Nephron progenitor cell (in vitro differentiated cells): Measurements from ENCODE around the gene ZFAND3.
A peak's percentile ranks its signal among the peaks of the same experiment; 100 is the strongest.

Experiments
- DNase-seq: peaks from one replicate; pipeline ENCODE4 v3.0.0; 2021
- H3K27ac Mint-ChIP-seq: 2 replicates; pipeline ENCODE4 v1.8.0; 2021; ENCODE audit warnings: mild to moderate bottlenecking, moderate library complexity, mixed read lengths
- H3K27me3 Mint-ChIP-seq: 2 replicates; pipeline ENCODE4 v1.8.0; 2021; ENCODE audit warnings: mild to moderate bottlenecking, low read depth, mixed read lengths; ENCODE audit not compliant: poor library complexity
- H3K36me3 Mint-ChIP-seq: 2 replicates; pipeline ENCODE4 v1.8.0; 2021; ENCODE audit warnings: low read depth, mixed read lengths
- H3K4me1 Mint-ChIP-seq: 2 replicates; pipeline ENCODE4 v1.8.0; 2021; ENCODE audit warnings: mixed read lengths
- H3K4me3 Mint-ChIP-seq: 2 replicates; pipeline ENCODE4 v1.8.0; 2021; ENCODE audit warnings: mild to moderate bottlenecking, moderate library complexity, mixed read lengths
- H3K9me3 Mint-ChIP-seq: 2 replicates; pipeline ENCODE4 v1.8.0; 2021; ENCODE audit warnings: mild to moderate bottlenecking, moderate library complexity, mixed read lengths
- CTCF ChIP-seq: fragments of 200-600 bp; sonication (generic); IDR thresholded peaks from 2 replicates; pipeline ENCODE4 v1.5.0; 2021; ENCODE audit warnings: antibody characterized with exemption

Gene ZFAND3

GRCh38 chr6:37838219-37838921, 18.8 kb downstream of the ZFAND3 start:
- peaks cover 69% of the 10 kb centered on the region for H3K36me3 Mint-ChIP-seq
- no peaks in the 10 kb centered on the region for H3K4me1 Mint-ChIP-seq
- no peak overlapping the region for H3K4me3 Mint-ChIP-seq
- DNase-seq = no peak
- no peaks in the 10 kb centered on the region for H3K27me3 Mint-ChIP-seq
- peaks cover 10% of the 10 kb centered on the region for H3K9me3 Mint-ChIP-seq
- no peak overlapping the region for H3K27ac Mint-ChIP-seq
- no peak for TF ChIP-seq CTCF

GRCh38 chr6:37840143-37840939, 20.8 kb downstream of the ZFAND3 start:
- H3K36me3 Mint-ChIP-seq = peaks cover 75% of the 10 kb centered on the region
- no peak for TF ChIP-seq CTCF
- no peak for DNase-seq
- no peaks in the 10 kb centered on the region for H3K4me1 Mint-ChIP-seq
- no peak overlapping the region for H3K4me3 Mint-ChIP-seq
- no peaks in the 10 kb centered on the region for H3K27me3 Mint-ChIP-seq
- no peak overlapping the region for H3K27ac Mint-ChIP-seq
- H3K9me3 Mint-ChIP-seq = peaks cover 3% of the 10 kb centered on the region

- Mint-ChIP-seq H3K27ac (no peak overlapping the region), H3K9me3 (peaks cover 3% of the 10 kb centered on the region), H3K4me1 (no peaks in the 10 kb centered on the region), H3K36me3 (peaks cover 71% of the 10 kb centered on the region), H3K27me3 (no peaks in the 10 kb centered on the region), H3K4me3 (no peak overlapping the region)
- DNase-seq = no peak
- TF ChIP-seq CTCF = no peak
Measured at GRCh38 chr6:37840940-37841300, 21.4 kb downstream of the ZFAND3 start.

- Mint-ChIP-seq H3K27ac (peak overlapping the region; percentile 34), H3K36me3 (peaks cover 36% of the 10 kb centered on the region), H3K4me1 (peaks cover 5% of the 10 kb centered on the region)
Measured at GRCh38 chr6:37845026-37845911, 25.7 kb downstream of the ZFAND3 start.

DNA sequence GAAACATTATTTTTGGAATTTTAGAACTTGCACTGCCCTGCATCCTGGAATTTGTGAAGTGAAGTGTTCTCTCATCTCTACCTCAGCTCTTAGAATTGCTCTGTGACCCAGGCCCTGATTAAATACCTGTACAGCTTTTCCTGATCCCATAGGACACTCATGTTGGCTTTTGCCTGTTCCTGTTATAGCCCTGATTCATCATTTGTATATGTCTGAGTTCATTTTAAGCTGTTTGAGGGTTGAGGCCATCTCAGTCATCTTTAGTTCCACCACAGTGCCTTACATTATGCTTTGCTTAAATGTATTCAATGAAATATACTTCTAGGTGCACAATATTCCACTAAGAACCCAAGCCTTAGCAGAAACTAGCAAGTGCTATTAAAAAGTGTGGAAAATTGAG, 26.4 kb downstream of the ZFAND3 start:
- Mint-ChIP-seq H3K4me3 (no peak overlapping the region), H3K36me3 (peaks cover 30% of the 10 kb centered on the region), H3K27ac (no peak overlapping the region), H3K9me3 (peaks cover 3% of the 10 kb centered on the region), H3K4me1 (peaks cover 5% of the 10 kb centered on the region), H3K27me3 (no peaks in the 10 kb centered on the region)
- no peak for DNase-seq
- TF ChIP-seq CTCF = no peak

More at GRCh38 chr6:37845026-37845911, 25.7 kb downstream of the ZFAND3 start:
- no peak for DNase-seq
- Mint-ChIP-seq H3K9me3 (peaks cover 3% of the 10 kb centered on the region), H3K4me3 (no peak overlapping the region), H3K27me3 (no peaks in the 10 kb centered on the region)
- no peak for TF ChIP-seq CTCF
